A549 (cell line): ENCODE results near the gene UTS2R. TPM values are rescaled to one million over a fixed set of nuclear protein-coding genes. Genes with fewer than 3 reads are reported as not detected.
"Not testable (repeated sequence)": the region's sequence is repeated elsewhere in the genome, so short reads cannot be mapped to it uniquely, and the experiment has no call there.

Experiments used
- ATAC-seq, 2 experiments: fragments of 200-7000 bp in 1 of 2; fragments of >200 bp in 1 of 2; cut with Nextera tagmentation in 1 of 2; cut with Tn5 transposase in 1 of 2; 3 replicates each; pipeline versions ENCODE4 v1.8.0 to v1.9.1; 2018 to 2020; ENCODE audit warnings: mild to moderate bottlenecking in 1 of 2, moderate library complexity in 1 of 2
- CTCF ChIA-PET: fragments of 300-600 bp; sonication (Branson Sonifier 250); formaldehyde crosslinking; extraction: SDS; loops from one replicate; lab custom pipeline; 2021; ENCODE audit warnings: antibody characterized with exemption, inconsistent platforms; lab: Yijun Ruan, JAX
- POLR2A ChIA-PET: fragments of 350-600 bp; formaldehyde crosslinking; extraction: SDS; loops from one replicate; lab custom pipeline; 2021; ENCODE audit warnings: antibody characterized with exemption, inconsistent platforms; lab: Yijun Ruan, JAX
- DNase-seq, 2 experiments: peaks; one replicate each; pipeline versions ENCODE4 v3.0.0 to v3.0.0-alpha.2; 2011 to 2016; ENCODE audit warnings: low read depth in 1 of 2, low spot score in 1 of 2
- FAIRE-seq: peaks from 2 replicates; lab custom pipeline; 2011; peaks lifted over from hg19 to GRCh38; lab: Jason Lieb, UNC
- H3K27ac ChIP-seq, 2 experiments: fragments of >200 bp; sonication (Bioruptor Twin); formaldehyde crosslinking; 3 replicates each; pipeline ENCODE4 v1.5.1; 2016 to 2017
- H3K4me1 ChIP-seq: fragments of >200 bp; sonication (Bioruptor Twin); formaldehyde crosslinking; 3 replicates; pipeline ENCODE4 v1.6.1; 2016
- H3K4me2 ChIP-seq: fragments of >200 bp; sonication (Bioruptor Twin); formaldehyde crosslinking; 3 replicates; pipeline ENCODE4 v1.6.1; 2016
- H3K4me3 ChIP-seq: fragments of >200 bp; sonication (Bioruptor Twin); formaldehyde crosslinking; 3 replicates; pipeline ENCODE4 v1.5.1; 2016
- H3K9me3 ChIP-seq: fragments of >200 bp; sonication (Bioruptor Twin); formaldehyde crosslinking; 3 replicates; pipeline ENCODE4 v1.6.1; 2016
- BHLHE40 ChIP-seq: IDR thresholded peaks from 2 replicates; pipeline ENCODE4 v1.6.1; 2012; ENCODE audit warnings: low read depth, low read length, inconsistent platforms
- FOXS1 ChIP-seq: fragments of 250-450 bp; sonication (Bioruptor Pico); IDR thresholded peaks from 2 replicates; pipeline ENCODE4 v1.5.0; 2020; ENCODE audit warnings: mild to moderate bottlenecking, moderate library complexity
- GATA3 ChIP-seq: IDR thresholded peaks from 2 replicates; pipeline ENCODE4 v1.6.1; 2012; ENCODE audit warnings: borderline replicate concordance
- HEYL ChIP-seq: fragments of 250-450 bp; sonication (Bioruptor Pico); IDR thresholded peaks from 2 replicates; pipeline ENCODE4 v1.8.0; 2021; ENCODE audit warnings: mild to moderate bottlenecking, moderate library complexity
- JUN ChIP-seq, 2 experiments: fragments of >200 bp; sonication (Bioruptor Twin); formaldehyde crosslinking; IDR thresholded peaks; 2 replicates in 1 of 2; 3 replicates in 1 of 2; pipeline ENCODE4 v1.6.1; 2016 to 2017
- MAZ ChIP-seq: fragments of 150-350 bp; IDR thresholded peaks from 2 replicates; pipeline ENCODE4 v1.6.1; 2014; ENCODE audit warnings: antibody characterized with exemption, low read depth, low read length, borderline replicate concordance
- NPAS2 ChIP-seq: fragments of 250-450 bp; sonication (Bioruptor Pico); IDR thresholded peaks from 2 replicates; pipeline ENCODE4 v1.8.0; 2022; ENCODE audit warnings: mild to moderate bottlenecking, moderate library complexity, borderline replicate concordance
- RARB ChIP-seq: fragments of 250-450 bp; sonication (Bioruptor Pico); IDR thresholded peaks from 2 replicates; pipeline ENCODE4 v1.8.0; 2021; ENCODE audit warnings: mild to moderate bottlenecking, moderate library complexity
- RFX5 ChIP-seq: fragments of 450-650 bp; IDR thresholded peaks from 2 replicates; pipeline ENCODE4 v1.7.1; 2014; ENCODE audit warnings: antibody characterized with exemption, mild to moderate bottlenecking, moderate library complexity
- SREBF2 ChIP-seq: fragments of 450-650 bp; IDR thresholded peaks from 2 replicates; pipeline ENCODE4 v1.6.1; 2014; ENCODE audit warnings: mild to moderate bottlenecking, moderate library complexity
- TP53 ChIP-seq: fragments of 250-450 bp; sonication (Bioruptor Pico); IDR thresholded peaks from 2 replicates; pipeline ENCODE4 v1.5.0; 2021; ENCODE audit warnings: mild to moderate bottlenecking, moderate library complexity
- whole genome bisulfite sequencing: methylation state at CpG from one replicate; pipeline ENCODE4 v1.1.6; 2017; ENCODE audit errors: missing lambda C conversion rate; 5-methylcytosine and 5-hydroxymethylcytosine counted together
- polyA plus RNA-seq, 4 experiments: library from polyadenylated mRNA; depleted of rRNA in 3 of 4; stranded (reverse); fragments of >200 nt; fragmentation: RNase III in 1 of 4; extraction: RNeasy Plus Mini Kit Qiagen cat#74134 plus additional on column Dnase treatment in 1 of 4; gene quantifications; 2 replicates in 3 of 4; 3 replicates in 1 of 4; pipeline ENCODE4 v1.2.3, GENCODE V29; 2011 to 2017

Gene UTS2R
- polyA plus RNA-seq, 2 of the 4 experiments (the other 2 are of a cell fraction): not detected

DNA sequence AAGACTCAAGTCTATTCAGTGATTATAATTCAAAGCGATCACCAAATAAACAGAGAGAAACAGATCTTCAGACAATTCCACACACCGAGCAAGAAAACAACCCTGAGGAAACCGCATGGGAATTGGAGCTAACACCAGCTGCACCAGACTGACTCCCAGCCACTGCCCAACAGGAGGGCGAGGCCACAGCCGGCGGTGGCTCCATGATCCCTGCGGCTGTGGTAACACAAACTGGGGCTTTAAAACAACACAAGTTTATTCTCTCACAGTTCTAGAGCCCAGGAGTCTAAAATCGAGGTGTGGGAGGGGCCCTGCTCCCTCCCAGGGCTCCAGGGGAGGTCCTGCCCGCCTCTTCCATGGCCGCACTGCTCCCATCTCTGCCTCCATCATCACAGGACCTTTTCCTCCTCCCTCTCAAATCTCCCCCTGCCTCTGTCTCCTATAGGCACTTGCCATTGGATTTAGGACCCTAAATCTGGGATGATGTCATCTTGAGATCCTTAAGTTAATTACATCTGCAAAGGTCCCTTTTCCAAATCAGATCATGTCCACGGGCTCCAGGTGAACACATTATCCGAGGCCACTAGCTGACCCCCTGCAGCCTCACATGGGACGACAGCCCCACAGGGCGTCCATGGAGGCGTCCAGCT, 36.8 kb downstream of the UTS2R start:
- Histone ChIP-seq H3K9me3 (no peaks in the 10 kb centered on the region), H3K27ac (no peak overlapping the region), H3K4me2 (no peak overlapping the region), H3K4me3 (no peak overlapping the region), H3K4me1 (peaks cover 7% of the 10 kb centered on the region)
- no peak for TF ChIP-seq TP53
- no peak for TF ChIP-seq RARB (CRISPR knock-in tag)
- TF ChIP-seq SREBF2: no peak
- no peak for TF ChIP-seq BHLHE40
- 82% methylated on average over 15 of the region's 15 CpGs for WGBS
- ChIA-PET POLR2A (no interaction called here), CTCF (interaction anchor here (1.3 to 7.4 kb wide), 5 partner anchors 58 to 172 kb away, joined by 3 to 117 read pairs (median 5); no protein-coding TSS in a partner anchor)
- no peak for FAIRE-seq
- ATAC-seq: no peak
- no peak for DNase-seq

DNA sequence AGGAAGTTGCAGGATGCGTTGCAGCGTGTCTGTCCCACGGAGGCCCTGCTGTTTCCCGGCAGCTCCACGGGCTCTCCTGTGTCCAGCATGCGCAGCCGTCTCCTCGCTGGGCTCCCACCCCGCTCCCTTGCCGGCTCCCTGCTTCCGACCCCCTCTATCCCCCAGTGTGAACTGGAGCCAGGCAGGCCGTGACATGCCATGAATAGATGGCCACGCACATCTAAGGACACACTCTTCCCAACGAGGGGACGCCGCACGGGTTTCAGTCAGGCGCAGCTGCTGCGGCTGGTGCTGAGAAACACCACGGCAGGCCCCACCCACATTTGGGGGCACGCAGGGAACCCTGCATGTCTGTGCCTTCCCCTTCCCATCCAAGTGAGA, 37.4 kb downstream of the UTS2R start:
- FAIRE-seq: no peak
- Histone ChIP-seq H3K4me3 (no peak overlapping the region), H3K9me3 (no peaks in the 10 kb centered on the region), H3K27ac (no peak overlapping the region), H3K4me2 (no peak overlapping the region), H3K4me1 (peaks cover 7% of the 10 kb centered on the region)
- no peak for ATAC-seq
- WGBS: 92% methylated on average over 21 of the region's 21 CpGs
- ChIA-PET POLR2A (no interaction called here), CTCF (interaction anchor here (1.3 to 7.4 kb wide), 6 partner anchors 58 to 173 kb away, joined by 3 to 117 read pairs (median 5); no protein-coding TSS in a partner anchor)
- DNase-seq: no peak
- no peak for TF ChIP-seq MAZ
- no peak for TF ChIP-seq RFX5
- no peak for TF ChIP-seq SREBF2
- TF ChIP-seq HEYL (CRISPR knock-in tag): no peak
- TF ChIP-seq NPAS2: no peak
- no peak for TF ChIP-seq JUN (IDR thresholded peaks at IDR 0.05)
- no peak for TF ChIP-seq FOXS1
- no peak for TF ChIP-seq GATA3

GRCh38 chr17:82410014-82410716, 38.6 kb downstream of the UTS2R start:
- H3K4me3 ChIP-seq: no peak overlapping the region
- no peak for FAIRE-seq
- peaks cover 7% of the 10 kb centered on the region for H3K4me1 ChIP-seq
- no peak for DNase-seq
- H3K4me2 ChIP-seq: no peak overlapping the region
- 84% methylated on average over 14 of the region's 14 CpGs for WGBS
- no peak for TF ChIP-seq FOXS1
- no peaks in the 10 kb centered on the region for H3K9me3 ChIP-seq
- ChIA-PET CTCF (interaction anchor here (0.7 to 7.4 kb wide), 11 partner anchors 11 to 168 kb away, joined by 3 to 117 read pairs (median 3); no protein-coding TSS in a partner anchor), POLR2A (interaction anchor here (0.6 kb wide), 1 partner anchor 53 kb away, joined by 4 read pairs; no protein-coding TSS in a partner anchor)
- no peak overlapping the region for H3K27ac ChIP-seq
- ATAC-seq: no peak

DNA sequence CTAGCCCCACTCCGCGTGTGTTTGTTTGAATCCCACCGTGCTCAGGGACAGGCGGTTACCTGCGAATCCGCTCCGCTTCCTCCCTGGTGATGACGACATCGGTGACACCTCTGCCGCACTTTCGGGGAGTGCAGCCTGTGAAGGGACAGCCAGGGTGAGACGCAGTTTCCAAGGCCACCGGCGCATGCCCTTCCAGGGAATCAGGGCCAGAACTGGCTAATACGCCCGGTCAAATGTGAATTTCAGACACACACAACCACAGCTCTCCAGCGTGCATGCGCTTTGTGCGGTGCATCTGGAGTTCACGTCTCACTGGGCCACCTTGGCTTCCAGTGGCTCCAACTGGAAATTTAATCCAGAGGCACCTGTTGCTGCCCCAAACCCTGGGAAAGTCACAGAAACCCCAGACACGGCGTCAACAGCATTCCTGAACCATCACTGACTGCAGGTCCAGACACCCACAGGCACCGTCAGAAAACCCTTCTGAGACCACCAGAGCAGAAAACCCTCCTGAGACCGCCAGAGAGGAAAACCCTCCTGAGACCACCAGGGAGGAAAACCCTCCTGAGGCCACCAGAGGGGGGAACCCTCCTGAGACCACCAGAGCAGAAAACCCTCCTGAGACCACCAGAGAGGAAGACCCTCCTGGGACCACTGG, 40.0 kb downstream of the UTS2R start:
- POLR2A ChIA-PET: no interaction called here
- FAIRE-seq: no peak

GRCh38 chr17:82412081-82412480, 40.5 kb downstream of the UTS2R start:
- H3K4me2 ChIP-seq, DNase-seq, H3K9me3 ChIP-seq, POLR2A ChIA-PET, H3K27ac ChIP-seq, H3K4me3 ChIP-seq, ATAC-seq, H3K4me1 ChIP-seq, FAIRE-seq: not testable (repeated sequence)
- 66% methylated on average over 10 of the region's 16 CpGs for WGBS
- CTCF ChIA-PET: interaction anchor here (0.8 to 7.4 kb wide), 5 partner anchors 12 to 206 kb away, joined by 3 to 117 read pairs (median 9); no protein-coding TSS in a partner anchor

More for the DNA sequence above, 40.0 kb downstream of the UTS2R start:
- H3K27ac ChIP-seq: no peak overlapping the region
- H3K4me3 ChIP-seq: no peak overlapping the region
- no peak for TF ChIP-seq RFX5
- H3K4me2 ChIP-seq: no peak overlapping the region
- ATAC-seq: no peak
- peaks cover 7% of the 10 kb centered on the region for H3K4me1 ChIP-seq
- CTCF ChIA-PET: interaction anchor here (0.8 to 7.4 kb wide), 7 partner anchors 11 to 124 kb away, joined by 3 to 117 read pairs (median 5); no protein-coding TSS in a partner anchor
- 94% methylated on average over 24 of the region's 24 CpGs for WGBS
- DNase-seq: no peak
- no peaks in the 10 kb centered on the region for H3K9me3 ChIP-seq
